Small intestine (tissue), 7 donors: ENCODE measurements around the gene MLIP. TPM values are rescaled to one million over a fixed set of nuclear protein-coding genes. Genes with fewer than 3 reads are reported as not detected.

ENCODE experiments used
- DNase-seq, 2 donors: peaks; one replicate each; pipeline versions ENCODE4 v3.0.0 to v3.0.0-alpha.2; 2013
- FAIRE-seq: peaks from 2 replicates; lab custom pipeline; 2012; peaks lifted over from hg19 to GRCh38; lab: Jason Lieb, UNC
- H3K27ac ChIP-seq, 3 donors: one replicate each; pipeline ENCODE4 v1.5.1; 2013; ENCODE audit warnings: low read length in 2 of 3, mild to moderate bottlenecking in 2 of 3, control low read depth in 1 of 3, inconsistent platforms in 1 of 3, low read depth in 1 of 3, moderate library complexity in 1 of 3
- H3K27me3 ChIP-seq, 3 donors: one replicate each; pipeline ENCODE4 v1.6.1; 2013; ENCODE audit warnings: low read length in 3 of 3, inconsistent platforms in 1 of 3; ENCODE audit not compliant: control insufficient read depth in 3 of 3, insufficient read depth in 3 of 3
- H3K36me3 ChIP-seq, 3 donors: one replicate each; pipeline ENCODE4 v1.6.1; 2013; ENCODE audit warnings: low read length in 3 of 3, inconsistent platforms in 1 of 3, low read depth in 1 of 3, mild to moderate bottlenecking in 1 of 3, moderate library complexity in 1 of 3; ENCODE audit not compliant: control insufficient read depth in 3 of 3, insufficient read depth in 2 of 3
- H3K4me1 ChIP-seq, 3 donors: one replicate each; pipeline ENCODE4 v1.6.1; 2013; ENCODE audit warnings: low read length in 2 of 3, inconsistent platforms in 1 of 3, low read depth in 1 of 3, mild to moderate bottlenecking in 1 of 3, moderate library complexity in 1 of 3; ENCODE audit not compliant: control insufficient read depth in 3 of 3, insufficient read depth in 2 of 3
- H3K4me3 ChIP-seq, 3 donors: one replicate each; pipeline ENCODE4 v1.5.1; 2013; ENCODE audit warnings: low read length in 3 of 3, control low read depth in 1 of 3, inconsistent platforms in 1 of 3, low read depth in 1 of 3, mild to moderate bottlenecking in 1 of 3, moderate library complexity in 1 of 3
- H3K9me3 ChIP-seq, 2 donors: one replicate each; pipeline ENCODE4 v1.6.1; 2013; ENCODE audit warnings: low read depth in 1 of 2, low read length in 1 of 2; ENCODE audit not compliant: control insufficient read depth in 2 of 2, insufficient read depth in 1 of 2
- WGBS, 3 donors: extraction: QIAGEN DNeasy Blood & Tissue Kit; methylation state at CpG; one replicate each; pipeline ENCODE4 v1.1.7; 2013; 5-methylcytosine and 5-hydroxymethylcytosine counted together
- polyA plus RNA-seq, 4 donors: library from polyadenylated mRNA; stranded (reverse) in 3 of 4; unstranded in 1 of 4; fragments of 200-250 nt in 3 of 4; fragments of 120-200 nt in 1 of 4; gene quantifications; one replicate each; pipeline versions ENCODE4 v1.2.1 to v1.2.3, GENCODE V29; 2013
- donor health status: healthy with polysubstance abuse.
- donor health status: control.
- donor health status: control.
- donor health status: Bipolar disorder and iron deficiency.
- donor health status: healthy.

The MLIP gene
- polyA plus RNA-seq, 4 donors: 0.44 to 5.1 (median 2.2) TPM

DNA sequence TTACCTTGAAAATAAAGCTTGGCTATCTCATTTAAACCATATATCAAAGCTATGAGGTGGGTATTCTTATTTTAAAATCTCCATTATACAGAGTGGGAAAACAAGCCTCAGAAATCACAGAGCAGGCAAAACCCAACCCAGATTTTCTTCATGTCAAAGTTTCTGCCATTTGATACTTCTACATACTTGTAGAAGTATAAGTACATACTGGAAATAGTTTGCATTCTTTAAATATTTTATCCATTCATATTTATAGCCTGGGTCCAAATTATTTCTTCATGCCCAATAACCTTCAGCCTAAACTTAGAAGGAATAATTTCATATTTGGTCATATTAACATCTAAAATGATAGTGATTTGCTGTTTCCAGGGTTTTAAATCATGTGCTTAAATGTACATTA lies 61.8 kb downstream of the MLIP start:
- Histone ChIP-seq H3K27me3 (no peaks in the 10 kb centered on the region), H3K4me3 (no peak overlapping the region), H3K27ac (no peak overlapping the region), H3K4me1 (no peaks in the 10 kb centered on the region), H3K9me3 (no peaks in the 10 kb centered on the region), H3K36me3 (no peaks in the 10 kb centered on the region)
- FAIRE-seq (no peak), DNase-seq (no peak)

DNA sequence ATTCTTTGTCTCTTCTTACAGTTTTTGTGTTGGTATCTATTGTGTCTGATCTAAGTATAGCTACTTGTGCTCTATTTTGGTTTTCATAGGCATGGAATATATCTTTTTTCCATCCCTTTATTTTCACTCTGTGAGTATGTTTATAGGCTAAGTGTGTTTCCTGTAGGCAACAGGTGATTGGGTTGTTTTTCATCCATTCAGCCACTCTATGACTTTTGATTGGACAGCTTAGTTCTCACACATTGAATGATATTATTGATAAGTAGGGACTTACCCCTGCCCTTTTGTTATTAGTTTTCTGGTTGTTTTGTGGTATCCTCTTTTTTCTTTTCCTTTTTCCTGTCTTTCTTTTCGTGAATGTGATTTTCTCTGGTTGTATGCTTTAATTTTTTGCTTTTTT lies 67.9 kb downstream of the MLIP start:
- no peaks in the 10 kb centered on the region for H3K9me3 ChIP-seq
- 0 to 40% (median 0%) methylated on average over 1 of the region's 1 CpG for WGBS, 3 donors
- no peaks in the 10 kb centered on the region for H3K4me1 ChIP-seq
- no peak overlapping the region for H3K27ac ChIP-seq
- no peak overlapping the region for H3K4me3 ChIP-seq
- H3K27me3 ChIP-seq: no peaks in the 10 kb centered on the region
- no peaks in the 10 kb centered on the region for H3K36me3 ChIP-seq
- no peak for DNase-seq
- FAIRE-seq: no peak

GRCh38 chr6:54183616-54184015 lies 72.4 kb downstream of the MLIP start:
- no peaks in the 10 kb centered on the region for H3K4me1 ChIP-seq
- FAIRE-seq: no peak
- H3K27ac ChIP-seq: no peak overlapping the region
- no peaks in the 10 kb centered on the region for H3K27me3 ChIP-seq
- H3K9me3 ChIP-seq: no peaks in the 10 kb centered on the region
- no peak for DNase-seq
- H3K4me3 ChIP-seq: no peak overlapping the region
- WGBS, 3 donors: 91 to 95% (median 91%) methylated on average over 7 of the region's 7 CpGs
- no peaks in the 10 kb centered on the region for H3K36me3 ChIP-seq

GRCh38 chr6:54185885-54186284 lies 74.6 kb downstream of the MLIP start:
- DNase-seq: no peak
- no peak for FAIRE-seq
- 88 to 92% (median 88%) methylated on average over 1 of the region's 1 CpG for WGBS, 3 donors
- no peak overlapping the region for H3K27ac ChIP-seq
- no peaks in the 10 kb centered on the region for H3K4me1 ChIP-seq
- H3K4me3 ChIP-seq: no peak overlapping the region
- H3K27me3 ChIP-seq: no peaks in the 10 kb centered on the region
- no peaks in the 10 kb centered on the region for H3K9me3 ChIP-seq
- no peaks in the 10 kb centered on the region for H3K36me3 ChIP-seq

GRCh38 chr6:54188846-54189245 lies 77.6 kb downstream of the MLIP start:
- no peaks in the 10 kb centered on the region for H3K9me3 ChIP-seq
- FAIRE-seq: no peak

GRCh38 chr6:54191461-54191860 lies 80.2 kb downstream of the MLIP start:
- FAIRE-seq (no peak), DNase-seq (peak in 1 of 2 donors; percentile 21)
- Histone ChIP-seq H3K4me1 (no peaks in the 10 kb centered on the region), H3K27ac (no peak overlapping the region), H3K4me3 (no peak overlapping the region), H3K9me3 (no peaks in the 10 kb centered on the region), H3K27me3 (no peaks in the 10 kb centered on the region), H3K36me3 (no peaks in the 10 kb centered on the region)
- WGBS, 3 donors: 58 to 84% (median 79%) methylated on average over 2 of the region's 2 CpGs

More at GRCh38 chr6:54188846-54189245, 77.6 kb downstream of the MLIP start:
- no peaks in the 10 kb centered on the region for H3K4me1 ChIP-seq
- H3K4me3 ChIP-seq: no peak overlapping the region
- 55 to 70% (median 56%) methylated on average over 2 of the region's 2 CpGs for WGBS, 3 donors
- no peaks in the 10 kb centered on the region for H3K27me3 ChIP-seq
- no peaks in the 10 kb centered on the region for H3K36me3 ChIP-seq
- DNase-seq: no peak
- H3K27ac ChIP-seq: no peak overlapping the region

DNA sequence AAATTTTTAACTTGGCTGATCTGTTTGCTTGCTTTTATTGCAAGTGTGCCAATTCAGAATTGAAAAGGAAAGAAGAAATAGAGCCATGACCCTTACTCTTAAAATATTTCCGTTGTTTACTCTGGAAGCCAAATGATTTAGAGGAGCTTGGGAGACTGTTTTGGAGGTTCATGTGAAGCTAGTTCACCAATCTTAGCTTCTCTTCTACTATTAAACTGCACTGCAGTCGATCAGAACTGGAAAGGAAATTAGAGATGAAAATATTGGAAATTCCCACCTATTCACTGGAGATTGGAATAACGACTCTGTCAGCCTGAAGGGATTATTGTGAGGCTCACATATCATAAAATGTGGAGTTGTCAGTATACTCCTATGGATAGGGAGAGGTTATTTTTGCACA lies 81.8 kb downstream of the MLIP start:
- H3K36me3 ChIP-seq: no peaks in the 10 kb centered on the region
- H3K27me3 ChIP-seq: no peaks in the 10 kb centered on the region
- peaks cover 0 to 8% (median 0%) of the 10 kb centered on the region in 3 donors for H3K4me1 ChIP-seq
- FAIRE-seq (no peak), DNase-seq (no peak)
- no peak overlapping the region for H3K4me3 ChIP-seq
- no peaks in the 10 kb centered on the region for H3K9me3 ChIP-seq
- no peak overlapping the region for H3K27ac ChIP-seq
- 51 to 79% (median 72%) methylated on average over 3 of the region's 3 CpGs for WGBS, 3 donors

DNA sequence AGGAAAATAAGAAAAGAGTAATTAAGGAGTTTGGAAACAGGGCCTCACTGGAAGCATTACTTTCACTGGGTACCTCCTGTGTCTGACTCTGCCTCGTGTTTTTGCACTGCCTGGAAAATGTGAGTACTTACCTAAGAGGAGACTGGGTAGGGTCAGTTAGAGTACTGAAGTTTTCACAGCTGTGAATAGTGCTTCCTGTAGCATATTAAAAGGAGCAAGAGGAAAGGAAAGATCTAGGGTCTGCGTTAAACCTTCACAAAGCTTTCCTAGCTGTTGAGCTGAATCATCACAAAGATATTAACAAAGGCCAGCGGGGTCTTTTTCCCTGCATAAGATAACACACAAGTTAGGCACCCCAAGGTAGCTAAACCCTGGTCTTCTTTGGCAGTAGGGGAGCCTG lies 82.3 kb downstream of the MLIP start:
- no peaks in the 10 kb centered on the region for H3K27me3 ChIP-seq
- FAIRE-seq (no peak), DNase-seq (no peak)
- H3K4me3 ChIP-seq: no peak overlapping the region
- 73 to 89% (median 80%) methylated on average over 3 of the region's 3 CpGs for WGBS, 3 donors
- no peaks in the 10 kb centered on the region for H3K36me3 ChIP-seq
- H3K27ac ChIP-seq: no peak overlapping the region
- H3K4me1 ChIP-seq: peaks cover 0 to 11% (median 0%) of the 10 kb centered on the region in 3 donors
- no peaks in the 10 kb centered on the region for H3K9me3 ChIP-seq

- no peaks in the 10 kb centered on the region for H3K36me3 ChIP-seq
- 62 to 69% (median 67%) methylated on average over 4 of the region's 4 CpGs for WGBS, 3 donors
- no peak overlapping the region for H3K27ac ChIP-seq
- FAIRE-seq: no peak
- H3K27me3 ChIP-seq: no peaks in the 10 kb centered on the region
- H3K4me1 ChIP-seq: peaks cover 0 to 16% (median 0%) of the 10 kb centered on the region in 3 donors
- H3K9me3 ChIP-seq: no peaks in the 10 kb centered on the region
- no peak for DNase-seq
- H3K4me3 ChIP-seq: no peak overlapping the region
Observed at GRCh38 chr6:54194067-54194466, 82.8 kb downstream of the MLIP start.
